Osteoblast (primary cell): ENCODE results near the gene TCF7L2. TPM values are rescaled to one million over a fixed set of nuclear protein-coding genes. Genes with fewer than 3 reads are reported as not detected.
A peak's percentile ranks its signal among the peaks of the same experiment; 100 is the strongest.

Experiments
- DNase-seq: peaks from one replicate; pipeline ENCODE4 v3.0.0; 2011; ENCODE audit warnings: low spot score, mixed read lengths; ENCODE audit not compliant: insufficient read length; ENCODE audit errors: missing footprints
- H2AFZ ChIP-seq: 2 replicates; pipeline ENCODE4 v1.6.0; 2011; ENCODE audit warnings: mild to moderate bottlenecking, low read length
- H3K27ac ChIP-seq: 2 replicates; pipeline ENCODE4 v1.5.1; 2011; ENCODE audit warnings: mild to moderate bottlenecking, low read depth, low read length, moderate library complexity
- H3K27me3 ChIP-seq: 2 replicates; pipeline ENCODE4 v1.6.0; 2012; ENCODE audit warnings: mild to moderate bottlenecking, control low read depth, inconsistent platforms, low read length, moderate library complexity; ENCODE audit not compliant: insufficient read depth
- H3K36me3 ChIP-seq: 2 replicates; pipeline ENCODE4 v1.5.1; 2011; ENCODE audit warnings: mild to moderate bottlenecking, low read length, control low read depth, moderate library complexity; ENCODE audit not compliant: insufficient read depth
- H3K4me1 ChIP-seq: 2 replicates; pipeline ENCODE4 v1.5.1; 2011; ENCODE audit warnings: mild to moderate bottlenecking, low read length, control low read depth, moderate library complexity; ENCODE audit not compliant: insufficient read depth
- H3K4me2 ChIP-seq: 2 replicates; pipeline ENCODE4 v1.6.0; 2011; ENCODE audit warnings: mild to moderate bottlenecking, low read length; ENCODE audit not compliant: insufficient read depth
- H3K4me3 ChIP-seq: fragments of 200-600 bp; sonication (generic); 3 replicates; pipeline ENCODE4 v1.5.1; 2012; ENCODE audit warnings: mild to moderate bottlenecking, low read length, inconsistent platforms; ENCODE audit not compliant: insufficient read depth
- H3K79me2 ChIP-seq: 2 replicates; pipeline ENCODE4 v1.6.0; 2012; ENCODE audit warnings: mild to moderate bottlenecking, low read length, control low read depth, inconsistent platforms; ENCODE audit not compliant: insufficient read depth
- H3K9me3 ChIP-seq: 2 replicates; pipeline ENCODE4 v1.5.1; 2011; ENCODE audit warnings: low read depth, low read length, control low read depth
- H4K20me1 ChIP-seq: 2 replicates; pipeline ENCODE4 v1.6.0; 2012; ENCODE audit warnings: mild to moderate bottlenecking, low read length, control low read depth; ENCODE audit not compliant: insufficient read depth
- total RNA-seq: library from RNA; depleted of rRNA; stranded (reverse); fragments of >200 nt; gene quantifications from 2 replicates; pipeline ENCODE4 v1.2.3, GENCODE V29; 2012
- TF ChIP-seq, protein P1 (sequence below): IDR thresholded peaks from 2 replicates; pipeline ENCODE4 v1.5.1; 2011; ENCODE audit warnings: mild to moderate bottlenecking, low read depth, low read length, moderate library complexity; ENCODE audit errors: extremely low read depth

The TCF7L2 gene
- total RNA-seq, 1 donor: 9.0 TPM

- Histone ChIP-seq H3K27me3 (no peaks in the 10 kb centered on the region), H3K36me3 (peaks cover 8% of the 10 kb centered on the region), H3K4me3 (no peak overlapping the region), H4K20me1 (peaks cover 39% of the 10 kb centered on the region), H2AFZ (no peak overlapping the region), H3K9me3 (no peaks in the 10 kb centered on the region), H3K27ac (no peak overlapping the region), H3K4me1 (peaks cover 12% of the 10 kb centered on the region), H3K4me2 (no peak overlapping the region), H3K79me2 (peaks cover 43% of the 10 kb centered on the region)
- no peak for DNase-seq
- TF ChIP-seq, protein P1, sequence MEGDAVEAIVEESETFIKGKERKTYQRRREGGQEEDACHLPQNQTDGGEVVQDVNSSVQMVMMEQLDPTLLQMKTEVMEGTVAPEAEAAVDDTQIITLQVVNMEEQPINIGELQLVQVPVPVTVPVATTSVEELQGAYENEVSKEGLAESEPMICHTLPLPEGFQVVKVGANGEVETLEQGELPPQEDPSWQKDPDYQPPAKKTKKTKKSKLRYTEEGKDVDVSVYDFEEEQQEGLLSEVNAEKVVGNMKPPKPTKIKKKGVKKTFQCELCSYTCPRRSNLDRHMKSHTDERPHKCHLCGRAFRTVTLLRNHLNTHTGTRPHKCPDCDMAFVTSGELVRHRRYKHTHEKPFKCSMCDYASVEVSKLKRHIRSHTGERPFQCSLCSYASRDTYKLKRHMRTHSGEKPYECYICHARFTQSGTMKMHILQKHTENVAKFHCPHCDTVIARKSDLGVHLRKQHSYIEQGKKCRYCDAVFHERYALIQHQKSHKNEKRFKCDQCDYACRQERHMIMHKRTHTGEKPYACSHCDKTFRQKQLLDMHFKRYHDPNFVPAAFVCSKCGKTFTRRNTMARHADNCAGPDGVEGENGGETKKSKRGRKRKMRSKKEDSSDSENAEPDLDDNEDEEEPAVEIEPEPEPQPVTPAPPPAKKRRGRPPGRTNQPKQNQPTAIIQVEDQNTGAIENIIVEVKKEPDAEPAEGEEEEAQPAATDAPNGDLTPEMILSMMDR: no peak
These were observed 27.4 kb downstream of the TCF7L2 start for GRCh38 chr10:112977426-112977898.

- no peak for DNase-seq
- no peaks in the 10 kb centered on the region for H3K27me3 ChIP-seq
- TF ChIP-seq, protein P1: no peak
- no peak overlapping the region for H3K27ac ChIP-seq
- no peak overlapping the region for H3K4me2 ChIP-seq
- no peak overlapping the region for H3K4me3 ChIP-seq
- H4K20me1 ChIP-seq: peaks cover 30% of the 10 kb centered on the region
- peaks cover 45% of the 10 kb centered on the region for H3K79me2 ChIP-seq
- H3K4me1 ChIP-seq: peaks cover 14% of the 10 kb centered on the region
- no peaks in the 10 kb centered on the region for H3K36me3 ChIP-seq
- H2AFZ ChIP-seq: no peak overlapping the region
- H3K9me3 ChIP-seq: no peaks in the 10 kb centered on the region
These were observed 29.9 kb downstream of the TCF7L2 start for GRCh38 chr10:112979927-112980326.

GRCh38 chr10:112980937-112981336 is 30.9 kb downstream of the TCF7L2 start:
- H3K4me2 ChIP-seq: peak overlapping the region; percentile 22
- H3K27ac ChIP-seq: no peak overlapping the region
- H4K20me1 ChIP-seq: peaks cover 29% of the 10 kb centered on the region
- no peaks in the 10 kb centered on the region for H3K9me3 ChIP-seq
- H3K79me2 ChIP-seq: peaks cover 45% of the 10 kb centered on the region
- TF ChIP-seq, protein P1: no peak
- no peak for DNase-seq
- H3K4me3 ChIP-seq: no peak overlapping the region
- no peaks in the 10 kb centered on the region for H3K27me3 ChIP-seq
- H3K36me3 ChIP-seq: no peaks in the 10 kb centered on the region
- H3K4me1 ChIP-seq: peaks cover 24% of the 10 kb centered on the region
- no peak overlapping the region for H2AFZ ChIP-seq

- peak overlapping the region; percentile 22 for H3K4me2 ChIP-seq
- TF ChIP-seq, protein P1: no peak
These were observed 31.5 kb downstream of the TCF7L2 start for GRCh38 chr10:112981553-112981952.

More at GRCh38 chr10:112981553-112981952, 31.5 kb downstream of the TCF7L2 start:
- Histone ChIP-seq H3K4me1 (peaks cover 30% of the 10 kb centered on the region), H3K27me3 (no peaks in the 10 kb centered on the region), H3K4me3 (no peak overlapping the region), H3K9me3 (no peaks in the 10 kb centered on the region), H3K36me3 (no peaks in the 10 kb centered on the region), H2AFZ (no peak overlapping the region), H4K20me1 (peaks cover 33% of the 10 kb centered on the region), H3K27ac (peak overlapping the region; percentile 17), H3K79me2 (peaks cover 39% of the 10 kb centered on the region)
- DNase-seq: no peak
